Regular cardiac myocyte (primary cell): ENCODE results near the gene TMEM203. TPM values are rescaled to one million over a fixed set of nuclear protein-coding genes. Genes with fewer than 3 reads are reported as not detected.

Source experiments
- total RNA-seq: library from RNA; depleted of rRNA; stranded (reverse); fragments of >200 nt; gene quantifications from 2 replicates; pipeline ENCODE4 v1.2.3, GENCODE V29; 2014

TMEM203 gene, protein sequence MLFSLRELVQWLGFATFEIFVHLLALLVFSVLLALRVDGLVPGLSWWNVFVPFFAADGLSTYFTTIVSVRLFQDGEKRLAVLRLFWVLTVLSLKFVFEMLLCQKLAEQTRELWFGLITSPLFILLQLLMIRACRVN
- total RNA-seq = 36.9 and 42.9 TPM in 2 replicates

DNA sequence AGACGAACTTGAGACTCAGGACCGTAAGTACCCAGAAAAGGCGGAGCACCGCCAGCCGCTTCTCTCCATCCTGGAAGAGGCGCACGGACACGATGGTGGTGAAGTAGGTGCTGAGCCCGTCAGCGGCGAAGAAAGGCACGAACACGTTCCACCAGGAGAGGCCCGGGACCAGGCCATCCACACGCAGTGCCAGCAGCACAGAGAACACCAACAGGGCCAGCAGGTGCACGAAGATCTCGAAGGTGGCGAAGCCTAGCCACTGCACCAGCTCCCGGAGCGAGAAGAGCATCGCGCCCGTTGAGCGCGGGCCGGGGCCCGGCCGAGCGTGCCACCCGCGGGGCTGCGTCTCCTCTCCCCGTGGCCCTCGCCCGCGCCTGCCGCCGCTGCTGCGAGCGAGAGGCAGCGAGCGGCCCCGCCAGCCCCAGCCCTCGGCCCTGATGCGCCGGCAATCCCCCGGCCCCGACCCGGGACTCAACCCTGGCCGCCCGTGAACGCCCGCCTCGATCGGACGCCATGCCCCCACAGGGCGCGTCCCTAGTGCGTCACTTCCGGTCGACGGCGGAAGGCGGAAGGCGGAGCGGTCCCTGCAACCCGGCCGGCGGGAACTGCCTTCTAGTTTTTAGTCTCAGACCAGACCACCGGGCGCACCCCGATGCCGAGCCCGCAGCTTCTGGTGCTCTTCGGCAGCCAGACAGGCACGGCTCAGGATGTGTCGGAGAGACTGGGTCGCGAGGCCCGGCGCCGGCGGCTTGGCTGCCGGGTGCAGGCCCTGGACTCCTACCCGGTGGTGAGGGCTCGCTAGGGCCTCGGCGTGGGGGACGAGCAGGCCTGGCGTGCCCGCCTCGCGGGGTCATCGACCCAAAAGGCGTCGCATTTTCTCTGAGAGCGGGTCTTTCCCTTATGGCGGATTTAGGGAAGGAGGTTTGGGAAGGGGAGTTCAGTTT, at the start of gene TMEM203, which contains the start of gene NDOR1:
Gene TMEM203 (minus strand): TSS at position 523 of the 944 bp plus-strand sequence. CDS start 234 bp downstream, at position 289.
Gene NDOR1 (plus strand): TSS at position 575 of the 944 bp plus-strand sequence. CDS start 78 bp downstream, at position 653.

DNA sequence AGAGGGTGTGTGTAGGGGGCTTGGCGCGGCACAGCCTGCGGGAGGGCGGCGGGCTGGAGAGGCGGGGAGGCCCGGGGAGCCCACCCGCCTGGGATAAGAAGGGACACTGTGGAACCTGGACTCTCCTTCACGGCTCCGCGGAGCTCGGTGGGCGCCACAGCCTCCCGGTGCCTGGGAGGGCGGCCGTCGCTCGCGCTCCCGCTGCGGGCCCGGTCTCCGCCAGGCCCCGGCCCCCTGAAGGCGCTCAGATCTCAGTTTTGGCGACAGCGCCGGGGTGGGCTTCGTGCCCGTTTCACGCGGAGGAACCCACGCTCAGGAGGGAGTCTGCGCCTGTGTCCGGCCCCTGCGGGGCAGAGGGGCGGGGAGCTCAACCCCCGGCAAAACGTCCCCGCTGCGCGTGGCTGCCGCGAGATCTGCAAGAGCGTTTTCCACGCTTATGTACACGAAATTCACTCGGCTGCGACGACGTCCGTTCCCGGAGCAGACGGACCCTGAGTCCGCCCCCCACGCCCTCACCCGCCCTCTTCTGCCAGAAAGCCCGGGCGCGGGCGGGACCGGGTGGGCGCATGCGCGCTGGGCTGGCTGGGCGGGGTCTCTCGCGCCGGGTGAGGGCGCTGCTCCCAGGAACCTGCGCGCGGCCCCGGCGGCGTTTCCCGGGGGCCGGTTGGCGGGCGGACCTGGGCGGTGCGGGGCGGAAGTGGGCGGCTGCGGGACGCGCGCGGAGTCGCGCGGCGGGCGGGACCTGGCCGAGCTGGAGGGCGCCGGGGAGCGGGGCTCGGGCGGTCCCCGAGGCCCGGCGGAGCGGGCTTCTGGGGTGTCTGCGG, 49.4 kb upstream of the TMEM203 start, which contains the start of gene NELFB:
Gene NELFB (plus strand): TSS at position 704 of the 824 bp plus-strand sequence.

DNA sequence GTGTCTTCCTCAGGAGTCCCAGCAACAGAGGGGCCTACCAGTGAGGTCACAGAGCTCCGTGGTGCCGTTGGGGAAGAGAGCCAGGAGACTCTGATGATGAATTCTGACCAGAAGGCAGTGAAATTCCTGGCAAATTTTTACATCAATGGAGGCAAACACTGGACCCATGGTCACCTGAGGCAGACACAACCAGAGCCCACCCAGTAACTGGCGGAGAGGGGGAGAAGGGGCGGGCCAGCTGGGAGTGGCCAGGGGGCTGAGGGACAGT, 45.7 kb upstream of the TMEM203 start, which contains the start of gene STPG3:
Gene STPG3 (plus strand): TSS at position 93 of the 268 bp plus-strand sequence. CDS start 1 bp downstream, at position 94.

DNA sequence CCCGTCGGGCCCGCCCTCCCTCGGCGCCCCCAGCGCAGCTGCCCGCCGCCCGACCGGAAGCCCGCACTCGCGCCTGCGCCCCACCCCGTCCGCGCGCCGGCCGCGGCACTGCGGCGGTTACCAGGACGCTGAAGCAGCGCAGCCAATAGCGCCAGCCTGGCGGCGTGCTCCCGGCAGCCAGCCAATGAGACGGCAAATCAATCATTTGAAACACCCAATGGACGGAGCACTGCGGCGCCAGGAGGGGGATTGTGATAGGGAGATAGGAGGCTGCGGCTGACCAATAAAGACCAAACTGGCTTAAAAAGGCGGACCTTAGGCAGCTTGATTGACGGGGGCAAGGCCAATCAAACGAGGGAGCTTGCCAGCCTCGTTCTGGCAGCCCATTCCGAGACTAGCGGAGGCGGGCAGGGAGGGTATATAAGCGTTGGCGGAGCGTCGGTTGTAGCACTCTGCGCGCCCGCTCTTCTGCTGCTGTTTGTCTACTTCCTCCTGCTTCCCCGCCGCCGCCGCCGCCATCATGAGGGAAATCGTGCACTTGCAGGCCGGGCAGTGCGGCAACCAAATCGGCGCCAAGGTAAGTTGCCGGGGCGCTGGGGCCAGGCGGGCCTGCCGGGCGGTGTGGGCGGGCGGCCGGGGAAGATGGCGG, 35.5 kb upstream of the TMEM203 start, which contains the start of gene TUBB4B:
Gene TUBB4B (plus strand): TSS at position 447 of the 649 bp plus-strand sequence. CDS start 74 bp downstream, at position 521.

DNA sequence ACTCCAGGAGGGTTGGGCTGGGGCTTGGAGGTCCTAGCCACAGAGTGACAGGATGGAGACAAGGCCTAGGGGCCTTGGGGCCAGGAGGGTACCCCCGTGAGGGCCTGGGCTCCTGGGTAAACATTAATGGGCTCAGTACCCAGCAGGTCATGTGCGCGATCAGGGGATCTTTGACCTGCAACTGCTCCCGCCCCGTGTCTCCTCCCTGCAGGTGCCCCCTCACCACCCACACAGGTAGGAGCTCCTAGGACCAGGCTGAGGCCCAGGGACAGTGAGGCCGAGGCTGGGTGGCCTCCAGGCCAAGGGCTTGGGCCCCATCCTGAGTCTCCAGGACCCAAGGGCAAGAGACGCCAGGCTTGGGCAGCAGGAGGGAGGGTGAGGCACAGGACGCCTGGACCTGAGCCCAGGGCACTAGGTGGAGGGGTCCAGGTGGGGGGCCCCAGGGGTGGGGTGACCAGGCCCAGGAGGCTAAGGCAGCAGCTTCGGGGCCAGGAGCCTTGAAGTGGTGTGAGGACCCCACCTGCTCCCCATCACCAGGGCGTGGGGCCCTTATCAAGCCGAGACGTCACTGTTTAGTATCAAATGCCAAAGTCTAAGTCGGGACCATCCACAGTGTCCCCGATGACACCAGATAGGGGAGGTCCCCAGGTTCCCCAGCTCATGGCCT, 25.4 kb upstream of the TMEM203 start, which contains the start of gene SLC34A3:
Gene SLC34A3 (plus strand): TSS at position 197 of the 667 bp plus-strand sequence. CDS start 802 bp downstream, outside the sequence.

DNA sequence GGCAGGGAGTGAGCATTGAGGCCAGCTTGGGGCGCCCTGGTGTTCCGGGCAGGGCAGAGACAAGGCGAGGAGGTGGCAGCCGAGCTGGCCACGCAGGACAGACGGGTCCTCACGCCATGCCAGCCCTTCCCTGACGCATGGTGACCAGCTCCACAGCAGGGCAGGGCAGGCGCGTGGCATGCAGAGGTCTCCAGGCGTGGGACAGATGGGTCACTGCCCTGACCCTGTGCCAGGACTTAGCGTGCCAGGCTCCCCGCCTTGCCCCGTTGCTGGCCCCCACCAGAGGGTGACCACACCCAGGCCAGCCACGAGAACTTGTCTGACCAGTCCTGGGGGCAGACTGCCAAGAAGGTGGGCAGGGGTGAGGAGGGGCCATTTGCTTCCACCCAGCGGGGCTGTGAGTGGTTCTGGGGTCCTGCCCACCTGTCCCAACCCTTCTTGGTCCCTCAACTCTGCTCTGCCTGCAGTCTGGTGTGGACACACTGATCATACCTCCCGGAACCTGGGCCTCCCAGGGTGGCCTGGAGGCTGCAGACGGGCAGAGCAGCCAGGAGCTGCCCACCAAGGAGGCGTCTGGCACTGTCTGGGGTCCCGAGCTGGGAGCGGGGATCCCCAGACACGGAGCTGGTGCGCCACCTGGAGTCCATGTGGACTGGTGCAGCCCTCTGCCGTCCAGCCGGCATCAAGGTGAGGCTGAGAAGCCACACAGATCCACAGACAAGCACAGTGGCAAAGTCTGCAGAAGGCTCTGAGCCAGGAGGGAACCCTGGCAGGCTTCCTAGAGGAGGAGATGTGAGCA, 21.8 kb upstream of the TMEM203 start, which contains the start of gene RNF224:
Gene RNF224 (plus strand): TSS at position 449 of the 799 bp plus-strand sequence. CDS start 834 bp downstream, outside the sequence.

DNA sequence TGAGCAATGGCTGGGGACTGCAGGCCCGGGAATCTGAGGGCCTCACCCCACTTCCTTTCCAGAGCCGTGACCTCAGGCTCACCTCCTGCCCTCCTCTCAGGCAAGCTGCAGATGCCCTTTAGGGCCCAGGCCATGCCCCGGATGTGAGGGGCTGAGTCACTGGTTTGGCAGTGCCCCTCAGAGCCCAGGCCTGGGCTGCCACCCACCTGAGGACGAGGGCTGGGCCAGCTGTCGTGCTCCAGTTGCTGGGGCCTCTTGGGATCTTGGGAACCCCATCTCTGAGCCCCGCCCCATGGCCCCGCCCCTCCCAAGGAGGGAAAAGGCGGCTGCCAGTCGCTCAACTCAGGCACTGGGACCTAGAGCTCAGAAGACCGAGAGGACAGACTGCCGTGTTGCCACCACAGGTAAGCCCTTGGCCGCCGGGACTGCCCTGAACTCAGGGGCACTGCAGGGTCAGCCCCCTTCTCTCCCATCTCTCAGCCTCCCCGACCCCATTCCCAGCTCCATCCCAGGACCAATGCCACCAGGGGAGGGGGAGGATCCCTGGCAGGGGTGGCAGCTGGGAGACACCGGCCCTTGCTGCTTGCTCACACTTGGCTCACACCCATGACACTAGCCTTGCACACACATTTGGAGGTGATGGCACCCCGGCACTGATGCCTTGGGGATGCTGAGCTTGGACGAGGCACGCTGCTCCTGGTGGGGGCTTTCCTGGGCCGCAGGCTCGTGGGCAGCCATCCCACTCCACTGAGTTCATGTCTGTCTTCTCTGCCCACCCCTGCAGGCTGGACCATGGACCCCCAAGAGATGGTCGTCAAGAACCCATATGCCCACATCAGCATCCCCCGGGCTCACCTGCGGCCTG, 19.6 kb upstream of the TMEM203 start, which contains the start of gene CYSRT1:
Gene CYSRT1 (plus strand): TSS at position 345 of the 865 bp plus-strand sequence. CDS start 448 bp downstream, at position 793.

DNA sequence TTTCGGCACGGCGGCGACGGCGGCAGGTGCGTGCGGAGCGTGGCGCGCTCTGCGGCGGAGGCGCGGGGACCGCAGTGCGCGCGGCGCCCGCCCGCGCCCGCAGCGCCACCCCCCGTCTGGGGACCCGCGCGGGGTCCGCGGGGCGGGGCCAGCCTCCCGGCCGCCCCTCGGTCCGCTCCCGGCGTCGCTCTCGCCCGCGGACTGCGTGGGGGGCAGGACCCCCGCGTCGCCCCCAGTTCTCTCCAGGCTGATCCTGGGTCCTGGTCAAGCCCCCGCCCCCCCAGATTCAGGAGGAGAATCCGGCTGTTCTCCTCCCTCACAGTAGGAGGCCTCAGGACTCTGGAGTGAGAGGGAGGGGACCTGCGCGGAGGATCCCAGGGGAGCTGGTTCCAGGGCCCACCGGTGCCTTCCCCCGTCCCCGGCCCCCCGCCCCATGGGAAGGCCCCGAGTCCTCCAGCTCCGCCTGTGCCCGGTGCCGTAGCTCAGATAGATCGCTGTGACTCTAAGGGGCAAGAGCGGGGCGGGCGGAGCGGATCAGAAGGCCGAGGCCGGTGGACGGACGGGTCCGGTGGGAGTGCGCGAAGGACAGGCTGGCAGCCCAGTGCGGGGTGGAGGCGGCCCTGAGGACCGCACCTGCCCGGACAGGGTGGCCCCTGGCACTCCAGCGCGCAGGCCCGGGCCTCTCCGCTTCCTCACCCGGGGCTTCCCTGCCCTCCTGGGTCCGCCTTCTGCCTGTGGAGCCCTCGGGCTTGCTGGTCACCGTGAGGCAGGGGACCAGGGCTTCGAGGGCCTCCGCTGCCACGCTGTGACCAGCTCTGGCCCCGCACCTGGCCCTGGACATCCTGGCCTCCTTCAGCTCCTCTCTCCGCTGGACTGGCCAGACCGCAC, 17.0 kb upstream of the TMEM203 start, which contains the start of gene RNF208:
Gene RNF208 (minus strand): TSS at position 51 of the 888 bp plus-strand sequence. CDS start 1,028 bp downstream, outside the sequence.

DNA sequence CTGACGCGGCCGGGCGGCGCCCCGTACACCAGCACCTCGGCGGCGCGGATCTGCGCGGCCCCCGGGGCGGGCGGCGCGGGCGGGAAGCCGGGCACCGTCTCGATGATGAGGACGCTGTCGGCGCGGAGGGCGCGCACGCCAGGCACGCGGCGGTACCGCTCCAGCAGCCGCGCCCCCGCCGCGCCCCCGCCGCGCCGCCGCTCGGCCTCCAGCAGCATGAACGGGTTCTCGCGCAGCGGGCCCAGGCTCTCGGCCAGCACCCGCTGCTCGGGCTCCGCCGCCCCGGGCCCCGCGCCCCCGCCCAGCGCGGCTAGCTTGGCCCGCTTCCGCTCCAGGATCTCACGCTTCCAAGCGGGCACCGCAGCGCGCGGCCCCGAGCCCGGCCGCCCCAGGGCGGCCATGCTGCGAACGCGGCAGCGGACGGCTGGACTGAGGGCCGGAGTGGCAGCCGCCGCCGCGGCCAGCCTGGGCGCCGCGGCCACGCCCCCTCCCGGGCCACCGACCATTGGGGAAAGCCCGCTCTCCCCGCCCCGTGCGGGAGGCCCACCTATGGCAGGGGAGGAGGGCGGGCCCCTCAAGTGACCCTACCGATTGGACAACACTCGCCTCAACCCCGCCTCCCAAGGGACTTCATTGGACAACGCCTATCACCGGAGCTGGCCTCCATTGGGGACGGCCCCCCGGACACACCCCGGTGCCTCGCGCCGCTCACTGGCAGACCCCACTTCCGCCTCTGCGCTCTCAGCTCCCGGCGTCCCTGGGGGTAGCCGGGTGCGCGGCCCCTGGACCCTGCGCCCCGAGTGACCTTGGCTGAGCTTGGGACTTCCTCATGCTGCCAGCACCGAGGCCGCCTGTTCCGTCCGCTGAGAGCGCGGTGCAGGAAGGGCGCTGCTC, 4.9 kb downstream of the TMEM203 start, which contains the start of gene TPRN:
Gene TPRN (minus strand): TSS at position 431 of the 894 bp plus-strand sequence. CDS start 30 bp downstream, at position 401.

DNA sequence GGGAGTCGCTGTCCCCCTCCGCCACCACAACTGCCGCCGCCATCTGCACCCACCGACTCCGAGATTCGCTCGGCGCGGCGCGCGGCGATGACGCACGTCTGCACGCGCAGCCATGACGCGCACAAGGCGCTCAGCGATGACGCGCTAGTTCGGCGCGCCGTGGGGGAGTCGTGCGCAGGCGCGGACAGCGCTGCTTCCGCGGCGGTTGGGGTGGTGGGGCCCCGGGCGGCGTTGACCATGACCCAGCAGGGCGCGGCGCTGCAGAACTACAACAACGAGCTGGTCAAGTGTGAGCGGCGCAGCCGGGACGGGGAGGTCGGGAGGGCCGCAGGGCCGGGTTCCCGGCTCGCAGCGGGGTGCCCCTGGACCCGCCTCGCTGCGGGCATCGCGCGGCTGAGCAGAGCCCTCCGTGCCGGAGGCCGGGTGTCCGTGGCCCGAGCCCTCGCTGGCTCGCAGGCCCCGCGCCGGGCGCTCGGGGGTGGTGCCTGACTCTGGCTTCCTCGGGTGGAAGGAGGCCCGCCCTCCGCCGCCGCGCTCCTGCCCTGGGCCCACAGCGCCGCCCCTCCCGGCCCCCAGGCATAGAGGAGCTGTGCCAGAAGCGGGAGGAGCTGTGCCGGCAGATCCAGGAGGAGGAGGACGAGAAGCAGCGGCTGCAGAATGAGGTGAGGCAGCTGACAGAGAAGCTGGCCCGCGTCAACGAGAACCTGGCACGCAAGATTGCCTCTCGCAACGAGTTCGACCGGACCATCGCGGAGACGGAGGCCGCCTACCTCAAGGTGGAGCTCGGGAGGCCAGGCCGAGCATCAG, 16.8 kb downstream of the TMEM203 start, which contains the start of the genes ANAPC2 and SSNA1:
Gene ANAPC2 (minus strand): TSS at position 71 of the 807 bp plus-strand sequence. CDS start 28 bp downstream, at position 43.
Gene SSNA1 (plus strand): TSS at position 187 of the 807 bp plus-strand sequence. CDS start 51 bp downstream, at position 238.

DNA sequence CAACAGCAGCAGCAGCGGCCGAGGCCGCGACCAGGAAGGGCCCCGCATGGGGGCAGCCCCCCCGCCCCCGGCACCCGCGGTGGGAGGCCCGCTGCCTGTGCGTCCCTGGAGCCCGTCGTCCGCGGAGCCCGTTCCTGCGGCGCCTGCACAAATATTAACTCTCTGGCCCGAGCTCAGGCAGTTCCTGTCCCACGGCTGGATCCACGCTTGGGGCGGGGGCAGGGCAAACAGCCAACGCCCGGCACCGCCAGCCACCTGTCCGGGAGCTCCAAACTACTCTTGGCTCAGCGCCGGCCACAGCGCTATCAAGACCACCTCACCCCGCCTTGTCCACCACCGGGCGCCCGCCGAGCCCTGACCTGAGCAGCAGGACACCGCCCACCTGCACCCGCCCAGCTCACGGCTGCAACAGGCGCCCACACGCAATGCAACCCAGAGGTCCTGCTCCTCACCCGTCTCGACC, 35.5 kb downstream of the TMEM203 start, which contains the start of gene LRRC26:
Gene LRRC26 (minus strand): TSS at position 156 of the 463 bp plus-strand sequence. CDS start 108 bp downstream, at position 48.

